ENCODE results near the gene TMEM63B. TPM values are rescaled to one million over a fixed set of nuclear protein-coding genes. Genes with fewer than 3 reads are reported as not detected.

TMEM63B gene
- total RNA-seq, 4 donors from 2014 or later = 17.0 to 23.4 (median 20.6) TPM

GRCh38 chr6:44096612-44097011, 30.7 kb upstream of the TMEM63B start:
- no peak for DNase-seq (ENCODE audit: low spot score)
- no peak for TF ChIP-seq CTCF (IDR thresholded peaks at IDR 0.05)
- ATAC-seq (ENCODE audit: low FRiP score) = peak; percentile 94

DNA sequence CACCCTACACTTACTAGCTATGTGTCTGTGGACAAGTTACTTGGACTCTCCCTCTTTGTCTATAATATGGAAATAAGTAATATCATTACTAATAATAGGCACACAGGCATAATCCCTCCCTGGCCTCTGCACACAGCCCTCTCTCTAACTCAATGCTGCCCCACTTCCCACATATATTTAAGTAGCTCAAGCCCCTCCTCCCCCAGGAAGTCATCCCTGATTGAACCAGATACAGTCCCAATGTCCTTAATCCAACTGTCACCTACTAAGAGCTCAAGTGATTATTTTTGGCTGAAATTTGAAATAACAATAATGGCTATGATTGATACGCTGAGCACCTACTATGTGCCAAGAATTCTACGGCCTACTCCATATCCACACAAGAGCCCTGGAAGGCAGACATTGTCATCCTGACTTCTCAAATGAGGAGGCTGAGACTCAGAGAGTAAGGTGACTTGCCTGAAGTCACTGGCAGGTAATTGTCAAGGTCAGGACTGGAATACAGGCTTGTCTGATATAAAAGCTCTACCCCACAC, 29.5 kb upstream of the TMEM63B start:
- ATAC-seq (ENCODE audit: low FRiP score) (no peak), DNase-seq (ENCODE audit: low spot score) (no peak)
- TF ChIP-seq CTCF (IDR thresholded peaks at IDR 0.05) = no peak

- ATAC-seq (ENCODE audit: low FRiP score) (no peak), DNase-seq (ENCODE audit: low spot score) (no peak)
- TF ChIP-seq CTCF (IDR thresholded peaks at IDR 0.05) = no peak
These were observed 28.2 kb upstream of the TMEM63B start for GRCh38 chr6:44099192-44099591.

DNA sequence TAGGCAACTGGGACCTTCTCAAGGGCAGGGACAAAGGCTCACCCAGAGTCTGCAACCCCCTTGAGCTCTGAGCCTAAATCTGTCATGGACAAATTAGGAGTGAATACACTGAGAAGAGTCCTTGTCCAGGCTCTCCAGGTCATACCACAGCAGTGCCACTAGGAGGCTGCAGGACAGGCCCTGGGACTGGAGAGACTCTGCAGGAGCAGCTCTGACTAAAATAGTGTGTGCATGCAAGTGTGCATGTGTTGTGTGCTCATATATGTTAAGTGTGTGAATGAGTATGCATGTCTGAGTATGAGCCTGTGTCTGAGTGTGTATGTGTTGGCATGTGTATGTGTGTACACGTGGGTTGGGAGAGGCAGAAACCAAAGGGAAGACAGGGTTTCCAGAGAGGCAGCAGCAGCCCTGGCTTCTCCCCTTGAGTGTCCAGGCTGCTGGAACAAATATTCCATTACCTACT, 27.2 kb upstream of the TMEM63B start:
- TF ChIP-seq CTCF (IDR thresholded peaks at IDR 0.05) = no peak
- ATAC-seq (ENCODE audit: low FRiP score) (no peak), DNase-seq (ENCODE audit: low spot score) (no peak)

DNA sequence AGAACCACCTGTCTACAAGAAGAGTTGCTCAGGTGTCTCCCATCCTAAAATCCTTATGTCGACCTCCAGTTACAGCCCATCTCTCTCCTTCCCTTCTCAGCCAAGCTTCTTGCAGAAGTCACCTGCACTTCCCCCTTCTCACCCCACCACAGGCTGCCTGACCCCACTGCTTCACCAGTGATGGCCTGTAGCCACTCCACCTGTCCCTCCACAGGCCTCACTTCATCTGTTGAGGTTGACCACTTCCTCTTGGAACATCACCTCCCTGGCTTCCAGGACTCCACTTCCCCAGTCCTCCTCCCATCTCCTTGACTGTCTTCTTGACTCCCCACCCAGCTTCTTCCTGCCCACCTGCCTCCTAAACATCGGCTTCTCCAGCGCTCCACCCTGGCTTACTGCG, 25.5 kb upstream of the TMEM63B start:
- ATAC-seq (ENCODE audit: low FRiP score) (no peak), DNase-seq (ENCODE audit: low spot score) (no peak)
- TF ChIP-seq CTCF (IDR thresholded peaks at IDR 0.05) = no peak

DNA sequence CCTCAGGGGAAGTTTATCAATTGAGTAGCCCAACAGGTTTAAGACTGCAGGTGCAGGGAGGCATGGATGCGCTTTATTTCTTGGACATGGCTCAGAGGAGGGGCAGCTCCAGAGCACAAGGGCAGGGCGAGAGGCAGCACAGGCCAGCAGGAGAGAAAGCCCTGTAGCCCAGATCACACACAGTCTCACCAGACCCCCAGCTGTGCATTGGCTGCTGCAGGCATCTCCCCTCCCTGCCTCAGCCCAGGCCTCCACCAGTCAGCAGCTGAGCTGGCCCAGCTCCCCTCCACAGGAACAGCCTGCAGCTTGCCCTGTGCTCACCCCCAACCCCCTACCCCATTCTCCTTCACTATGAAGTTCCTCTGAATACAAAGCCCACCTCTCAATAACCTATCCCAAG, 24.8 kb upstream of the TMEM63B start:
- DNase-seq (ENCODE audit: low spot score) (no peak), ATAC-seq (ENCODE audit: low FRiP score) (no peak)
- no peak for TF ChIP-seq CTCF (IDR thresholded peaks at IDR 0.05)

GRCh38 chr6:44104481-44105021, 22.8 kb upstream of the TMEM63B start:
- no peak for DNase-seq (ENCODE audit: low spot score)
- ATAC-seq (ENCODE audit: low FRiP score) = peak; percentile 58
- TF ChIP-seq CTCF (IDR thresholded peaks at IDR 0.05) = no peak
